SKM-1 treated with dmso at 0.1 percent for 144 hours (cell line): ENCODE measurements around the gene MUC5B.
A peak's percentile ranks its signal among the peaks of the same experiment; 100 is the strongest.

ENCODE experiments used
- DNase-seq: peaks from one replicate; lab custom pipeline; 2025; ENCODE audit not compliant: unreplicated experiment; lab: John Stamatoyannopoulos, UW

The MUC5B gene

GRCh38 chr11:1296287-1296686 lies 73.4 kb downstream of the MUC5B start:
- no peak for DNase-seq

GRCh38 chr11:1297011-1297575 lies 74.2 kb downstream of the MUC5B start:
- no peak for DNase-seq

GRCh38 chr11:1297576-1298473 lies 75.0 kb downstream of the MUC5B start:
- no peak for DNase-seq

GRCh38 chr11:1298695-1299492 lies 76.0 kb downstream of the MUC5B start:
- DNase-seq = peak; percentile 92

GRCh38 chr11:1299621-1300020 lies 76.8 kb downstream of the MUC5B start:
- no peak for DNase-seq

GRCh38 chr11:1300121-1300520 lies 77.3 kb downstream of the MUC5B start:
- DNase-seq = no peak

GRCh38 chr11:1300569-1301187 lies 77.8 kb downstream of the MUC5B start:
- DNase-seq = no peak

GRCh38 chr11:1301220-1302000 lies 78.5 kb downstream of the MUC5B start:
- DNase-seq = no peak

- DNase-seq = no peak
Measured at GRCh38 chr11:1302041-1302460, 79.2 kb downstream of the MUC5B start.

- no peak for DNase-seq
Measured at GRCh38 chr11:1302461-1303125, 79.7 kb downstream of the MUC5B start.

GRCh38 chr11:1303126-1303821 lies 80.4 kb downstream of the MUC5B start:
- DNase-seq = peak; percentile 46

- no peak for DNase-seq
Measured at GRCh38 chr11:1303973-1304372, 81.1 kb downstream of the MUC5B start.

GRCh38 chr11:1304380-1304779 lies 81.5 kb downstream of the MUC5B start:
- DNase-seq = no peak

- DNase-seq = no peak
Measured at GRCh38 chr11:1305063-1305495, 82.2 kb downstream of the MUC5B start.

GRCh38 chr11:1305501-1306056 lies 82.7 kb downstream of the MUC5B start:
- DNase-seq = no peak

- no peak for DNase-seq
Measured at GRCh38 chr11:1306186-1307162, 83.6 kb downstream of the MUC5B start.

- peak; percentile 30 for DNase-seq
Measured at GRCh38 chr11:1307163-1307870, 84.5 kb downstream of the MUC5B start.
